HL-60 (cell line): ENCODE results near the gene ANKRD17.

Experiments
- GABPA ChIP-seq: IDR thresholded peaks from 2 replicates; pipeline ENCODE4 v1.6.1; 2012; ENCODE audit warnings: low read depth
- POLR2AphosphoS5 ChIP-seq: IDR thresholded peaks from 2 replicates; pipeline ENCODE4 v1.6.1; 2012; ENCODE audit warnings: low read depth
- TF ChIP-seq, protein P1 (sequence below): IDR thresholded peaks from one replicate; pipeline ENCODE4 v1.5.1; 2011; ENCODE audit warnings: low read length, control low read depth, inconsistent platforms; ENCODE audit not compliant: insufficient read depth

DNA sequence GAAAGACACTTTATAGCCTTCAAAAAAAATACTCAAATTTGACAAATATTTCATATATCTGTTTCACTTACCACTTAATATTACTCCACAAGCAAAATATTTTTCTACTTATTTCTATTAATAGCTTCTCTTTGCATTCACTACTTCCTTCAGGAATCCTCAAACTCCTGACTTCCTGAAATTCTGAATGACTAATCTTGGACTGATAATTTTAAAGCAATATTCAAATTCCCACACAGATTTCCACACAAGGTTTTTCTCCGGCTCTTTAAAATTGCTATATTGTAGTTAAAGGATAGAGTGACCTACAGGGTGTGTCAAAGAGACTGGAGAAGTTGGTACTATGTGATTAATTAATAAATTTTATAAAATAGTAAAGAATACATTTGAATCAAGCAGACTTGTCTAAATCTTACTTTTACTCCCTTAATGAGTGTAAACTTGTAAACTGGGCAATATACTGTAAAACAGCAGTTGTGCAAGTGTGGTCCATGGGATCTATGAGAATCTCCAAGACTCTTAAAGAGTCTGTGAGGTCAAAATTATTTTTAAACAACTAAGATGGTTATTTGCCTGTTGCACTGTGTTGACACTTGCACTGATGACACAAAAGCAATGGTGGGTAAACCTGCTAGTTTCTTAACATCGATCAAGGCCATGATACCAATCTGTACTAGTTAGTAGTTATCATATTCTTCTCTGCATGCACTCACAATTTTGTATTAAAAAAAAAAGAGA, 44.5 kb downstream of the ANKRD17 start:
- TF ChIP-seq, protein P1, sequence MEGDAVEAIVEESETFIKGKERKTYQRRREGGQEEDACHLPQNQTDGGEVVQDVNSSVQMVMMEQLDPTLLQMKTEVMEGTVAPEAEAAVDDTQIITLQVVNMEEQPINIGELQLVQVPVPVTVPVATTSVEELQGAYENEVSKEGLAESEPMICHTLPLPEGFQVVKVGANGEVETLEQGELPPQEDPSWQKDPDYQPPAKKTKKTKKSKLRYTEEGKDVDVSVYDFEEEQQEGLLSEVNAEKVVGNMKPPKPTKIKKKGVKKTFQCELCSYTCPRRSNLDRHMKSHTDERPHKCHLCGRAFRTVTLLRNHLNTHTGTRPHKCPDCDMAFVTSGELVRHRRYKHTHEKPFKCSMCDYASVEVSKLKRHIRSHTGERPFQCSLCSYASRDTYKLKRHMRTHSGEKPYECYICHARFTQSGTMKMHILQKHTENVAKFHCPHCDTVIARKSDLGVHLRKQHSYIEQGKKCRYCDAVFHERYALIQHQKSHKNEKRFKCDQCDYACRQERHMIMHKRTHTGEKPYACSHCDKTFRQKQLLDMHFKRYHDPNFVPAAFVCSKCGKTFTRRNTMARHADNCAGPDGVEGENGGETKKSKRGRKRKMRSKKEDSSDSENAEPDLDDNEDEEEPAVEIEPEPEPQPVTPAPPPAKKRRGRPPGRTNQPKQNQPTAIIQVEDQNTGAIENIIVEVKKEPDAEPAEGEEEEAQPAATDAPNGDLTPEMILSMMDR, result no peak
- TF ChIP-seq POLR2AphosphoS5, result no peak
- no peak for TF ChIP-seq GABPA
